IMR-90 (cell line): ENCODE data around the gene PITRM1.

Experiments used
- CTCF ChIP-seq: conservative IDR thresholded peaks from 2 replicates; pipeline ENCODE4 v1.5.1; 2012; ENCODE audit warnings: mild to moderate bottlenecking, low read depth, low read length, improper control_type of control experiment
- POLR2A ChIP-seq: IDR thresholded peaks from 2 replicates; pipeline ENCODE4 v1.6.1; 2012; ENCODE audit warnings: mild to moderate bottlenecking, low read depth, low read length
- RAD21 ChIP-seq: IDR thresholded peaks from 2 replicates; pipeline ENCODE4 v1.6.1; 2012; ENCODE audit warnings: low read length, improper control_type of control experiment
- USF2 ChIP-seq: fragments of 150-350 bp; IDR thresholded peaks from 2 replicates; pipeline ENCODE4 v1.6.1; 2017; ENCODE audit warnings: mild to moderate bottlenecking, antibody characterized with exemption, low read length, low read depth

GRCh38 chr10:3172081-3172445, 519 bp downstream of the PITRM1 start:
- TF ChIP-seq USF2, result no peak
- no peak for TF ChIP-seq RAD21
- TF ChIP-seq POLR2A, result peak; percentile 75
- TF ChIP-seq CTCF, result no peak
